SK-N-SH (cell line): ENCODE results near the gene MAG. TPM values are rescaled to one million over a fixed set of nuclear protein-coding genes. Genes with fewer than 3 reads are reported as not detected.

Experiments used
- CTCF ChIA-PET: fragments of 300-600, 350-600 bp; formaldehyde crosslinking; extraction: SDS; loops from one replicate; lab custom pipeline; 2021; lab: Yijun Ruan, JAX
- POLR2A ChIA-PET: fragments of 350-600 bp; sonication (Branson Sonifier 250); formaldehyde crosslinking; extraction: SDS; loops from one replicate; lab custom pipeline; 2020; ENCODE audit warnings: antibody characterized with exemption, inconsistent platforms; lab: Yijun Ruan, JAX
- DNase-seq: peaks from one replicate; pipeline ENCODE4 v3.0.0; 2012
- H2AFZ ChIP-seq: fragments of 200-600 bp; sonication (generic); 2 replicates; pipeline ENCODE4 v1.8.1; 2016; ENCODE audit warnings: antibody characterized with exemption, mild to moderate bottlenecking, low read depth
- H3F3A ChIP-seq: fragments of 200-600 bp; sonication (generic); replicated peaks from 2 replicates; pipeline ENCODE3; 2016; ENCODE audit warnings: antibody characterized with exemption, mild to moderate bottlenecking; ENCODE audit not compliant: insufficient read depth
- H3K27ac ChIP-seq, 2 experiments: fragments of 200-500 bp in 1 of 2; fragments of 200-600 bp in 1 of 2; sonication (Bioruptor generic) in 1 of 2; sonication (generic), shearing (Covaris generic) in 1 of 2; 2 replicates each; pipeline versions ENCODE4 v1.5.1 to v1.6.1; 2014 to 2016; ENCODE audit warnings: low read depth in 2 of 2, inconsistent platforms in 1 of 2, low read length in 1 of 2, mild to moderate bottlenecking in 1 of 2, mixed read lengths in 1 of 2
- H3K27me3 ChIP-seq: fragments of 200-600 bp; sonication (generic), shearing (Covaris generic); 2 replicates; pipeline ENCODE4 v1.6.1; 2016; ENCODE audit warnings: mixed run types; ENCODE audit not compliant: insufficient read depth
- H3K36me3 ChIP-seq, 2 experiments: fragments of 200-500 bp in 1 of 2; fragments of 200-600 bp in 1 of 2; sonication (Bioruptor generic) in 1 of 2; sonication (generic) in 1 of 2; replicated peaks in 1 of 2; 2 replicates each; pipeline versions ENCODE3 to v1.5.1; 2014 to 2016; ENCODE audit warnings: low read length in 1 of 2, mild to moderate bottlenecking in 1 of 2; ENCODE audit not compliant: insufficient read depth in 2 of 2, control insufficient read depth in 1 of 2
- H3K4me1 ChIP-seq, 2 experiments: fragments of 200-500 bp in 1 of 2; fragments of 200-600 bp in 1 of 2; sonication (Bioruptor generic) in 1 of 2; sonication (generic), shearing (Covaris generic) in 1 of 2; 2 replicates each; pipeline versions ENCODE4 v1.5.1 to v1.6.1; 2014 to 2016; ENCODE audit warnings: low read depth in 1 of 2, low read length in 1 of 2, mixed run types in 1 of 2; ENCODE audit not compliant: insufficient read depth in 2 of 2, control insufficient read depth in 1 of 2
- H3K4me2 ChIP-seq: fragments of 200-600 bp; sonication (generic), shearing (Covaris generic); 2 replicates; pipeline ENCODE4 v1.6.1; 2017; ENCODE audit warnings: mixed run types
- H3K4me3 ChIP-seq, 2 experiments: fragments of 200-500 bp in 1 of 2; fragments of 200-600 bp in 1 of 2; sonication (Bioruptor generic) in 1 of 2; sonication (generic), shearing (Covaris generic) in 1 of 2; 2 replicates each; pipeline versions ENCODE4 v1.5.1 to v1.8.1; 2014 to 2016; ENCODE audit warnings: low read depth in 2 of 2, inconsistent platforms in 1 of 2, low read length in 1 of 2, mild to moderate bottlenecking in 1 of 2, mixed read lengths in 1 of 2, moderate library complexity in 1 of 2
- H3K79me2 ChIP-seq: fragments of 200-600 bp; sonication (generic); 2 replicates; pipeline ENCODE4 v1.8.1; 2017; ENCODE audit warnings: mild to moderate bottlenecking; ENCODE audit not compliant: insufficient read depth
- H3K9ac ChIP-seq: fragments of 200-600 bp; sonication (generic); 2 replicates; pipeline ENCODE4 v1.6.1; 2017; ENCODE audit warnings: mixed run types
- H3K9me2 ChIP-seq: fragments of 200-600 bp; sonication (generic); 2 replicates; pipeline ENCODE4 v1.6.1; 2017; ENCODE audit warnings: mixed run types
- H3K9me3 ChIP-seq: fragments of 200-600 bp; sonication (generic); 2 replicates; pipeline ENCODE4 v1.6.1; 2017; ENCODE audit warnings: mixed run types, mild to moderate bottlenecking, moderate library complexity
- H4K20me1 ChIP-seq: fragments of 200-600 bp; sonication (generic); 2 replicates; pipeline ENCODE4 v1.6.1; 2017; ENCODE audit warnings: mild to moderate bottlenecking, mixed run types; ENCODE audit not compliant: insufficient read depth
- ELF1 ChIP-seq: IDR thresholded peaks from 2 replicates; pipeline ENCODE4 v1.4.0; 2012
- EZH2phosphoT487 ChIP-seq: fragments of 200-600 bp; sonication (generic); IDR thresholded peaks from 2 replicates; pipeline ENCODE4 v1.6.1; 2017; ENCODE audit warnings: low read depth, mixed run types, mild to moderate bottlenecking, antibody characterized with exemption, moderate library complexity, borderline replicate concordance
- IRF3 ChIP-seq: fragments of 150-350 bp; IDR thresholded peaks from 2 replicates; pipeline ENCODE4 v1.6.1; 2016; ENCODE audit warnings: mild to moderate bottlenecking, low read depth, low read length
- JUND ChIP-seq: IDR thresholded peaks from 2 replicates; pipeline ENCODE4 v1.4.0; 2012
- MAX ChIP-seq: IDR thresholded peaks from 2 replicates; pipeline ENCODE4 v1.4.0; 2012; ENCODE audit warnings: low read depth
- MEF2A ChIP-seq: IDR thresholded peaks from 2 replicates; pipeline ENCODE4 v1.4.0; 2012; ENCODE audit warnings: low read depth, borderline replicate concordance
- MXI1 ChIP-seq: IDR thresholded peaks from 2 replicates; pipeline ENCODE4 v1.6.1; 2012; ENCODE audit warnings: mild to moderate bottlenecking, low read depth, low read length, improper control_type of control experiment
- RXRA ChIP-seq: IDR thresholded peaks from 2 replicates; pipeline ENCODE4 v1.4.0; 2012; ENCODE audit warnings: low read depth, mild to moderate bottlenecking, borderline replicate concordance
- SIN3A ChIP-seq: IDR thresholded peaks from 2 replicates; pipeline ENCODE4 v1.6.1; 2012; ENCODE audit warnings: low read depth, mild to moderate bottlenecking, low read length, moderate library complexity, borderline replicate concordance
- SMC3 ChIP-seq: IDR thresholded peaks from 2 replicates; pipeline ENCODE4 v1.6.1; 2012; ENCODE audit warnings: low read depth, low read length, improper control_type of control experiment
- TCF12 ChIP-seq: IDR thresholded peaks from 2 replicates; pipeline ENCODE4 v1.4.0; 2012
- YY1 ChIP-seq: IDR thresholded peaks from 2 replicates; pipeline ENCODE4 v1.4.0; 2012; ENCODE audit warnings: low read depth, mild to moderate bottlenecking
- WGBS: methylation state at CpG from one replicate; pipeline ENCODE4 v1.1.6; 2017; ENCODE audit warnings: low lambda C conversion rate; 5-methylcytosine and 5-hydroxymethylcytosine counted together
- polyA plus RNA-seq, 3 experiments: library from polyadenylated mRNA; depleted of rRNA; stranded (reverse); fragments of >200 nt; gene quantifications; 2 replicates each; pipeline ENCODE4 v1.2.3, GENCODE V29; 2012

MAG gene
- polyA plus RNA-seq, 1 of the 3 experiments (the other 2 are of a cell fraction): not detected

GRCh38 chr19:35288906-35289305 is 3.1 kb upstream of the MAG start:
- CTCF ChIA-PET: interaction anchor here (1.4 to 1.9 kb wide), 3 partner anchors 19 to 222 kb away, joined by 4 to 6 read pairs (median 4); partner anchors contain the start of gene USF2
- Histone ChIP-seq H3K36me3 (no peaks in the 10 kb centered on the region), H3K9me2 (no peaks in the 10 kb centered on the region), H3K4me2 (no peak overlapping the region), H3K27ac (no peak overlapping the region), H3F3A (no peaks in the 10 kb centered on the region), H3K4me1 (no peaks in the 10 kb centered on the region), H3K79me2 (no peaks in the 10 kb centered on the region), H4K20me1 (no peaks in the 10 kb centered on the region), H3K9me3 (no peaks in the 10 kb centered on the region), H3K4me3 (no peak overlapping the region), H3K27me3 (peaks cover 70% of the 10 kb centered on the region), H2AFZ (no peak overlapping the region), H3K9ac (no peak overlapping the region)
- no peak for TF ChIP-seq MEF2A
- no peak for TF ChIP-seq SMC3
- 33% methylated on average over 5 of the region's 5 CpGs for WGBS
- DNase-seq: no peak
- POLR2A ChIA-PET: no interaction called here

GRCh38 chr19:35290381-35291127 is 1.4 kb upstream of the MAG start:
- peaks cover 80% of the 10 kb centered on the region for H3K27me3 ChIP-seq
- H3K4me3 ChIP-seq: no peak overlapping the region
- no peak overlapping the region for H3K4me2 ChIP-seq
- TF ChIP-seq EZH2phosphoT487 (no peak), MXI1 (no peak), JUND (no peak), RXRA (no peak), SIN3A (no peak), MAX (no peak), TCF12 (no peak), YY1 (no peak), IRF3 (no peak), ELF1 (no peak)
- H2AFZ ChIP-seq: no peak overlapping the region
- H3K27ac ChIP-seq: no peak overlapping the region
- H3K9ac ChIP-seq: no peak overlapping the region
- H3K4me1 ChIP-seq: no peaks in the 10 kb centered on the region
- H4K20me1 ChIP-seq: no peaks in the 10 kb centered on the region
- H3K79me2 ChIP-seq: no peaks in the 10 kb centered on the region
- no peaks in the 10 kb centered on the region for H3K9me3 ChIP-seq
- H3K36me3 ChIP-seq: no peaks in the 10 kb centered on the region
- no peak for DNase-seq
- ChIA-PET POLR2A (no interaction called here), CTCF (interaction anchor here (1.4 to 1.9 kb wide), 3 partner anchors 20 to 224 kb away, joined by 4 to 6 read pairs (median 5); no protein-coding TSS in a partner anchor)
- H3F3A ChIP-seq: no peaks in the 10 kb centered on the region
- no peaks in the 10 kb centered on the region for H3K9me2 ChIP-seq
- WGBS: 25% methylated on average over 17 of the region's 20 CpGs
